Tibial nerve (tissue), 4 donors: ENCODE data around the gene SYNGR1. TPM values are rescaled to one million over a fixed set of nuclear protein-coding genes. Genes with fewer than 3 reads are reported as not detected.

Source experiments
- DNase-seq, 2 donors: peaks; one replicate each; pipeline ENCODE4 v3.0.0-alpha.2; 2019; ENCODE audit warnings: low spot score in 2 of 2
- H3K27ac ChIP-seq, 4 donors: fragments of 200-600 bp; sonication (generic) in 3 of 4; one replicate each; pipeline ENCODE4 v1.5.1; 2017 to 2019; ENCODE audit warnings: mild to moderate bottlenecking in 1 of 4
- H3K27me3 ChIP-seq, 2 donors: fragments of 200-600 bp; sonication (generic) in 1 of 2; one replicate each; pipeline versions ENCODE4 v1.5.1 to v1.6.0; 2017 to 2019
- H3K36me3 ChIP-seq, 3 donors: fragments of 200-600 bp; sonication (generic); one replicate each; pipeline ENCODE4 v1.5.1; 2018 to 2019
- H3K4me1 ChIP-seq, 4 donors: fragments of 200-600 bp; sonication (generic) in 3 of 4; one replicate each; pipeline ENCODE4 v1.5.1; 2017 to 2019
- H3K4me3 ChIP-seq, 4 donors: fragments of 200-600 bp; sonication (generic) in 3 of 4; one replicate each; pipeline ENCODE4 v1.5.1; 2017 to 2019; ENCODE audit warnings: mild to moderate bottlenecking in 1 of 4, moderate library complexity in 1 of 4
- H3K9me3 ChIP-seq, 4 donors: fragments of 200-600 bp; sonication (generic) in 3 of 4; one replicate each; pipeline ENCODE4 v1.5.1; 2017 to 2019
- EP300 ChIP-seq, 2 donors: sonication (generic); formaldehyde crosslinking; IDR thresholded peaks; one replicate each; pipeline ENCODE4 v1.6.1; 2017; ENCODE audit warnings: antibody characterized with exemption in 2 of 2, mild to moderate bottlenecking in 1 of 2
- POLR2A ChIP-seq, 2 donors: fragments of 450-650 bp; IDR thresholded peaks; one replicate each; pipeline ENCODE4 v1.6.1; 2017; ENCODE audit warnings: antibody characterized with exemption in 2 of 2, mild to moderate bottlenecking in 2 of 2, moderate library complexity in 2 of 2
- WGBS, 2 donors: methylation state at CpG; one replicate each; pipeline ENCODE4 v1.1.5; 2018; 5-methylcytosine and 5-hydroxymethylcytosine counted together
- total RNA-seq, 4 donors: library from RNA; depleted of rRNA; stranded (reverse); fragments of >200 nt; gene quantifications; one replicate each; pipeline ENCODE4 v1.1.0, GENCODE V29; 2016
- TF ChIP-seq, protein P1 (sequence below), 5 experiments: fragments of 200-600 bp in 3 of 5; fragments of 450-650 bp in 2 of 5; sonication (generic) in 3 of 5; IDR thresholded peaks; one replicate each; pipeline ENCODE4 v1.5.1; 2016 to 2019; ENCODE audit warnings: antibody characterized with exemption in 5 of 5, mild to moderate bottlenecking in 3 of 5, moderate library complexity in 2 of 5

Gene SYNGR1
- total RNA-seq, 4 donors from 2014 or later: 21.1 to 32.8 (median 25.5) TPM

- TF ChIP-seq, protein P1, sequence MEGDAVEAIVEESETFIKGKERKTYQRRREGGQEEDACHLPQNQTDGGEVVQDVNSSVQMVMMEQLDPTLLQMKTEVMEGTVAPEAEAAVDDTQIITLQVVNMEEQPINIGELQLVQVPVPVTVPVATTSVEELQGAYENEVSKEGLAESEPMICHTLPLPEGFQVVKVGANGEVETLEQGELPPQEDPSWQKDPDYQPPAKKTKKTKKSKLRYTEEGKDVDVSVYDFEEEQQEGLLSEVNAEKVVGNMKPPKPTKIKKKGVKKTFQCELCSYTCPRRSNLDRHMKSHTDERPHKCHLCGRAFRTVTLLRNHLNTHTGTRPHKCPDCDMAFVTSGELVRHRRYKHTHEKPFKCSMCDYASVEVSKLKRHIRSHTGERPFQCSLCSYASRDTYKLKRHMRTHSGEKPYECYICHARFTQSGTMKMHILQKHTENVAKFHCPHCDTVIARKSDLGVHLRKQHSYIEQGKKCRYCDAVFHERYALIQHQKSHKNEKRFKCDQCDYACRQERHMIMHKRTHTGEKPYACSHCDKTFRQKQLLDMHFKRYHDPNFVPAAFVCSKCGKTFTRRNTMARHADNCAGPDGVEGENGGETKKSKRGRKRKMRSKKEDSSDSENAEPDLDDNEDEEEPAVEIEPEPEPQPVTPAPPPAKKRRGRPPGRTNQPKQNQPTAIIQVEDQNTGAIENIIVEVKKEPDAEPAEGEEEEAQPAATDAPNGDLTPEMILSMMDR (IDR thresholded peaks at IDR 0.05): no peak
- TF ChIP-seq POLR2A (IDR thresholded peaks at IDR 0.05) (no peak), EP300 (IDR thresholded peaks at IDR 0.05) (no peak)
- Histone ChIP-seq H3K27me3 (no peaks in the 10 kb centered on the region), H3K36me3 (peaks cover 0 to 21% (median 0%) of the 10 kb centered on the region in 3 donors), H3K4me1 (peaks cover 0 to 10% (median 5%) of the 10 kb centered on the region in 4 donors), H3K4me3 (no peak overlapping the region), H3K27ac (peak overlapping the region in 1 of 4 donors; percentile 9), H3K9me3 (no peaks in the 10 kb centered on the region)
- DNase-seq: no peak
- 71 to 73% methylated on average over 12 of the region's 12 CpGs for WGBS, 2 donors
These were observed 34.2 kb downstream of the SYNGR1 start for GRCh38 chr22:39383841-39384625.

- no peak for DNase-seq
- H3K9me3 ChIP-seq: no peaks in the 10 kb centered on the region
- peaks cover 0 to 10% (median 5%) of the 10 kb centered on the region in 4 donors for H3K4me1 ChIP-seq
- 36 to 45% methylated on average over 21 of the region's 21 CpGs for WGBS, 2 donors
- TF ChIP-seq, protein P1 (IDR thresholded peaks at IDR 0.05): peak in 1 of 5 experiments; percentile 32
- TF ChIP-seq EP300 (IDR thresholded peaks at IDR 0.05): no peak
- H3K27ac ChIP-seq: no peak overlapping the region
- H3K4me3 ChIP-seq: no peak overlapping the region
- H3K27me3 ChIP-seq: no peaks in the 10 kb centered on the region
- peaks cover 0 to 20% (median 0%) of the 10 kb centered on the region in 3 donors for H3K36me3 ChIP-seq
These were observed 35.1 kb downstream of the SYNGR1 start for GRCh38 chr22:39384750-39385480.

GRCh38 chr22:39388261-39389011 lies 38.6 kb downstream of the SYNGR1 start:
- TF ChIP-seq EP300 (IDR thresholded peaks at IDR 0.05) (peak in 1 of 2 donors; percentile 35), POLR2A (IDR thresholded peaks at IDR 0.05) (peak in 1 of 2 donors; percentile 41)
- TF ChIP-seq, protein P1 (IDR thresholded peaks at IDR 0.05): no peak
- H3K4me3 ChIP-seq: peak overlapping the region; percentile 37 to 72 (median 54)
- no peaks in the 10 kb centered on the region for H3K27me3 ChIP-seq
- DNase-seq: peak; percentile 62 to 63
- H3K27ac ChIP-seq: peak overlapping the region in 1 of 4 donors; percentile 71
- H3K9me3 ChIP-seq: no peaks in the 10 kb centered on the region
- WGBS, 2 donors: 9 to 15% methylated on average over 37 to 43 of the region's 56 CpGs
- no peaks in the 10 kb centered on the region for H3K36me3 ChIP-seq
- peaks cover 0 to 10% (median 5%) of the 10 kb centered on the region in 4 donors for H3K4me1 ChIP-seq

- WGBS, 2 donors: 81 to 82% methylated on average over 11 of the region's 11 CpGs
- Histone ChIP-seq H3K27me3 (no peaks in the 10 kb centered on the region), H3K27ac (no peak overlapping the region), H3K4me1 (peaks cover 0 to 10% (median 5%) of the 10 kb centered on the region in 4 donors), H3K9me3 (no peaks in the 10 kb centered on the region), H3K36me3 (no peaks in the 10 kb centered on the region), H3K4me3 (no peak overlapping the region)
- DNase-seq: no peak
- TF ChIP-seq POLR2A (IDR thresholded peaks at IDR 0.05): no peak
- TF ChIP-seq EP300 (IDR thresholded peaks at IDR 0.05): no peak
- TF ChIP-seq, protein P1 (IDR thresholded peaks at IDR 0.05): no peak
These were observed 39.6 kb downstream of the SYNGR1 start for GRCh38 chr22:39389420-39389819.
